ENCODE measurements around the gene HDAC4. TPM values are rescaled to one million over a fixed set of nuclear protein-coding genes. Genes with fewer than 3 reads are reported as not detected.

Gene HDAC4
- total and polyA plus RNA-seq, 2 experiments from 2014 or later: 9.3 to 10.8 TPM

DNA sequence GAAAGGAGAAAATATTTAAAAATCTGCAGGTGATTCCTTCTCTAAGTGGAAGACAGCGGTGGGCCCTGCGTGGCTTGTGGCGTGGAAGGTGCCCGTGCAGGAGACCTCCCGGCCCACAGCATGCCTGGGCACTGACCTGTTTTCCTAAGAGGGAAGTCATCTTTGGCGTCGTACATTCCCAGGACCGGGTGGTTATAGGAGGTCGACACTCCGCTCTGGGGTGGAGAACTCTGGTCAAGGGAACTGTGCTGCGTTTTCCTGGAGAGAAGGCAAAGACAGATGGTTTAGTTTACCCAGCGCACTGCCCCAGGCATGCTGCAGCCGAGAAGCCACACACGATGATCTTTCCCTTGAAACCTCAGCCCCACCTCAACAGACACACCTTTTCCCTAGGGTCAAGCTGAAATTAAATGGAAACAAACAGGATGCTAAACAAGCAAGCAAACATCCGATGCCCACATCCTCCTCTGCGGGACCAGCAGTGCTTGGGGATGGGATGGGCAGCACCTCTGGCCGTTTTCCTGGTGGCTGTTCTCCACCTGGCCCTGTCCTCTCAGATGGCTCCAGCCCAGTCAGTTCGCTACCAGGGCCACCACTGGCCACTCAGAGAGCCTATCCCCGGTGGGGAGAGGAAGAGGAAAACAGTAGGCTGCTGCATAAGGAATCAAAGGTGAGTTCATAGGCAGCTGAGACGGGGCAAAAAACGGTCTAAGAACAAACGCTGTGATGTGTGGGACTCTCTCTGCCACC lies 244.1 kb downstream of the HDAC4 start:
- Histone ChIP-seq H3K79me2 (no peaks in the 10 kb centered on the region), H3K9me3 (ENCODE audit: low read depth) (no peaks in the 10 kb centered on the region), H3K9me2 (replicated peaks; ENCODE audit: insufficient read depth) (no peaks in the 10 kb centered on the region), H3K27ac (no peak overlapping the region), H3K36me3 (replicated peaks; ENCODE audit: insufficient read depth, low read depth) (no peaks in the 10 kb centered on the region), H3K27me3 (no peaks in the 10 kb centered on the region), H3K4me2 (no peak overlapping the region), H2AFZ (no peak overlapping the region), H3K4me3 (no peak overlapping the region), H4K20me1 (ENCODE audit: insufficient read depth, poor library complexity, severe bottlenecking) (no peaks in the 10 kb centered on the region), H3K4me1 (ENCODE audit: insufficient read depth) (no peaks in the 10 kb centered on the region)
- no peak for DNase-seq (ENCODE audit: low spot score)
- no peak for TF ChIP-seq EZH2 (IDR thresholded peaks at IDR 0.05; ENCODE audit: borderline replicate concordance)
- no peak for TF ChIP-seq EZH2phosphoT487 (IDR thresholded peaks at IDR 0.05; ENCODE audit: low read depth, severe bottlenecking, unreplicated experiment)
- TF ChIP-seq CTCF (IDR thresholded peaks at IDR 0.05; ENCODE audit: poor library complexity): no peak
- 78% methylated on average over 22 of the region's 22 CpGs for WGBS (ENCODE audit: low lambda C conversion rate, missing lambda C conversion rate)

GRCh38 chr2:239155806-239156480 lies 244.9 kb downstream of the HDAC4 start:
- Histone ChIP-seq H3K4me1 (ENCODE audit: insufficient read depth) (no peaks in the 10 kb centered on the region), H2AFZ (no peak overlapping the region), H3K9me3 (ENCODE audit: low read depth) (no peaks in the 10 kb centered on the region), H3K4me3 (no peak overlapping the region), H3K79me2 (no peaks in the 10 kb centered on the region), H3K27me3 (no peaks in the 10 kb centered on the region), H3K27ac (no peak overlapping the region), H4K20me1 (ENCODE audit: insufficient read depth, poor library complexity, severe bottlenecking) (no peaks in the 10 kb centered on the region), H3K36me3 (replicated peaks; ENCODE audit: insufficient read depth, low read depth) (no peaks in the 10 kb centered on the region), H3K9me2 (replicated peaks; ENCODE audit: insufficient read depth) (no peaks in the 10 kb centered on the region), H3K4me2 (no peak overlapping the region)
- TF ChIP-seq EZH2phosphoT487 (IDR thresholded peaks at IDR 0.05; ENCODE audit: low read depth, severe bottlenecking, unreplicated experiment) (no peak), EZH2 (IDR thresholded peaks at IDR 0.05; ENCODE audit: borderline replicate concordance) (no peak), CTCF (IDR thresholded peaks at IDR 0.05; ENCODE audit: poor library complexity) (no peak)
- no peak for DNase-seq (ENCODE audit: low spot score)
- WGBS (ENCODE audit: low lambda C conversion rate, missing lambda C conversion rate): 97% methylated on average over 12 of the region's 12 CpGs

DNA sequence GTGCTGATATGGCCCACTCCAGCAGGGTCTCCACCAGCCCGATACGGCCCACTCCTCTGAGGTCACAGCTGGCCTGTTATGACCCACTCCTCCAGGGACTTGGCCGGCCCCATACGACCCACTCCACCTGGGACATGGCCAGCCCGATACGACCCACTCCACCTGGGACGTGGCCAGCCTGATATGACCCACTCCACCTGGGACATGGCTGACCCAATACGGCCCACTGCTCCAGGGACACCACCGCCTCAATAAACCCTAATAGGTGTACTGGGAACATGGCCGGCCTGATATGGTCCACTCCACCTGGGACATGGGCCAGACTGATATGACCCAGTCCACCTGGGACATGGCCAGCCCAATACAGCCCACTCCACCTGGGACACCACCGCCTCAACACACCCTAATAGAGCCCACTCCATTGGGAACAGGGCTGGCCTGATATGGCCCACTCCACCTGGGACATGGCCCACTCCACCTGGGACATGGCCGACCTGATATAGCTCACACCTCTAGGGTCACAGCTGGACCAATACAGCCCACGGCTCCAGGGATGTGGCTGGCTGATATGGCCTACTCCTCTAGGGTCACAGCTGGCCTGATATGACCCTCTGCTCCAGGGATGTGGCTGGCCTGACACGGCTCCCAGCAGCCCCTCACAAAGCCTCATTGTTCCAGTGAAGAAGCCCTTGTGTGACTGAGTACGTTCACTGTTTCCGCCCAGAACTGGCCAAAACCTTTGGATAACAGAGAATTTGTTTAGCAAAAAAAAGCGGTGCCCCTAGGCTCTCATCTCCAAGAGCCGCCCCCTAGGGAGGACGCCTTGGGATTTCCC lies 245.6 kb downstream of the HDAC4 start:
- WGBS (ENCODE audit: low lambda C conversion rate, missing lambda C conversion rate): 80% methylated on average over 17 of the region's 19 CpGs
- no peaks in the 10 kb centered on the region for H3K4me1 ChIP-seq (ENCODE audit: insufficient read depth)
- no peak overlapping the region for H3K27ac ChIP-seq
- H4K20me1 ChIP-seq (ENCODE audit: insufficient read depth, poor library complexity, severe bottlenecking): no peaks in the 10 kb centered on the region
- H3K27me3 ChIP-seq: no peaks in the 10 kb centered on the region
- no peak overlapping the region for H3K4me2 ChIP-seq
- TF ChIP-seq CTCF (IDR thresholded peaks at IDR 0.05; ENCODE audit: poor library complexity) (no peak), EZH2phosphoT487 (IDR thresholded peaks at IDR 0.05; ENCODE audit: low read depth, severe bottlenecking, unreplicated experiment) (no peak), EZH2 (IDR thresholded peaks at IDR 0.05; ENCODE audit: borderline replicate concordance) (no peak)
- no peak overlapping the region for H2AFZ ChIP-seq
- no peaks in the 10 kb centered on the region for H3K79me2 ChIP-seq
- no peaks in the 10 kb centered on the region for H3K36me3 ChIP-seq (replicated peaks; ENCODE audit: insufficient read depth, low read depth)
- H3K4me3 ChIP-seq: no peak overlapping the region
- no peaks in the 10 kb centered on the region for H3K9me2 ChIP-seq (replicated peaks; ENCODE audit: insufficient read depth)
- no peaks in the 10 kb centered on the region for H3K9me3 ChIP-seq (ENCODE audit: low read depth)
- DNase-seq (ENCODE audit: low spot score): no peak
